A673 (cell line): ENCODE measurements around the gene CAPN1. TPM values are rescaled to one million over a fixed set of nuclear protein-coding genes. Genes with fewer than 3 reads are reported as not detected.
"Not testable (repeated sequence)": the region's sequence is repeated elsewhere in the genome, so short reads cannot be mapped to it uniquely, and the experiment has no call there.

Experiments
- BruUV-seq: library from RNA; stranded (reverse); fragments of 400-500 nt; replicated peaks from 2 replicates; lab custom pipeline; 2021; lab: Mats Ljungman, UMichigan
- CTCF ChIA-PET: fragments of 300-600 bp; sonication (Branson Sonifier 250); formaldehyde crosslinking; loops from one replicate; lab custom pipeline; 2022; ENCODE audit warnings: antibody characterized with exemption; lab: Charles Lee
- POLR2A ChIA-PET: fragments of 300-600 bp; sonication (Branson Sonifier 250); formaldehyde crosslinking; loops from one replicate; lab custom pipeline; 2022; ENCODE audit warnings: antibody characterized with exemption; ENCODE audit not compliant: low non-redundant PET; lab: Charles Lee
- DNase-seq: peaks from one replicate; pipeline ENCODE4 v3.0.0-alpha.2; 2015; ENCODE audit warnings: low spot score
- H3K27ac ChIP-seq: fragments of 200-600 bp; sonication (generic); 2 replicates; pipeline ENCODE4 v1.5.1; 2016; ENCODE audit warnings: mixed run types, low read depth, mild to moderate bottlenecking, mixed read lengths, antibody characterized with exemption, low read length; ENCODE audit not compliant: poor library complexity, severe bottlenecking
- H3K27me3 ChIP-seq: fragments of 200-600 bp; sonication (generic); replicated peaks from 2 replicates; pipeline ENCODE4 v1.6.1; 2017; ENCODE audit warnings: mixed run types, low read depth, mild to moderate bottlenecking, mixed read lengths, antibody characterized with exemption, low read length; ENCODE audit not compliant: insufficient read depth, poor library complexity
- H3K36me3 ChIP-seq: fragments of 200-600 bp; sonication (generic); 2 replicates; pipeline ENCODE4 v1.6.1; 2016; ENCODE audit warnings: mixed run types, mild to moderate bottlenecking, mixed read lengths, antibody characterized with exemption, low read length; ENCODE audit not compliant: insufficient read depth, poor library complexity, severe bottlenecking
- H3K4me1 ChIP-seq: fragments of 200-600 bp; sonication (generic); 2 replicates; pipeline ENCODE4 v1.6.1; 2017; ENCODE audit warnings: mixed run types, mild to moderate bottlenecking, mixed read lengths, antibody characterized with exemption, low read length; ENCODE audit not compliant: insufficient read depth, poor library complexity, severe bottlenecking
- H3K4me3 ChIP-seq: fragments of 200-600 bp; sonication (generic); 2 replicates; pipeline ENCODE4 v1.5.1; 2016; ENCODE audit warnings: low read depth, mixed run types, mild to moderate bottlenecking, mixed read lengths, low read length; ENCODE audit not compliant: poor library complexity, severe bottlenecking
- H3K9me3 ChIP-seq: fragments of 200-600 bp; sonication (generic); 2 replicates; pipeline ENCODE4 v1.6.1; 2016; ENCODE audit warnings: mixed run types, low read depth, mild to moderate bottlenecking, mixed read lengths, antibody characterized with exemption, low read length; ENCODE audit not compliant: poor library complexity, severe bottlenecking
- EZH2 ChIP-seq: fragments of 200-600 bp; sonication (generic); IDR thresholded peaks from 2 replicates; pipeline ENCODE4 v1.6.1; 2017; ENCODE audit warnings: borderline replicate concordance, low read depth, mild to moderate bottlenecking, mixed read lengths, antibody characterized with exemption, low read length; ENCODE audit not compliant: poor library complexity, severe bottlenecking
- intact Hi-C: fragments of 100-400 bp; cut with micrococcal nuclease; formaldehyde crosslinking; loops from one replicate; pipeline ENCODE4 v1.10.0; 2022; ENCODE audit not compliant: unreplicated experiment
- total RNA-seq: library from RNA; stranded (reverse); gene quantifications from 2 replicates; pipeline ENCODE4 v1.2.3, GENCODE V29; 2021
- TF ChIP-seq, protein P1 (sequence below): fragments of 300-800, 200-600 bp; sonication (generic); conservative IDR thresholded peaks from 2 replicates; pipeline ENCODE4 v1.5.1; 2017; ENCODE audit warnings: low read depth, mild to moderate bottlenecking, antibody characterized with exemption, low read length, moderate library complexity, mixed read lengths

The CAPN1 gene
- total RNA-seq, 1 experiment from 2014 or later: 79.9 TPM

DNA sequence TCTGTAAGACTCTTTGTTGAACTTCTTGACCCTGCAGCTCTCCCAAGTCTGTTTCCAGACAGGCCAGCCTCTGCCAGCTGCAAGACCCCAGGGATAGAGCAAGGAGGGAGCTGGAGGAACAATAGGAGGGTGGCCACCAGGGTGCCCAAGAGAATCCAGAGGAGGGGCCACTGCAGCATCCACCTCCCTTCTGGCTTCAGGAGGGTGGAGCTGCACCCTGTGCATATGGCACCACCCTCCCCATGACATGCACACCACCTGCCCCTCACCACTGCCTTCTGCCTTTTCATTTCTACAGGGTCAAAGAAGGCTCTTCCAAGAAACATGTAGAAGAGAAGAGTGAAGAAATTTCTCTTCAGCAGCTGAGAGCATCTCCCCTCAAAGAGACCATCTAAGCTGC lies 60.0 kb downstream of the CAPN1 start:
- H3K36me3 ChIP-seq: no peaks in the 10 kb centered on the region
- CTCF ChIA-PET: no interaction called here
- H3K27ac ChIP-seq: no peak overlapping the region
- intact Hi-C loops: no loop called here
- H3K4me3 ChIP-seq: no peak overlapping the region
- no peaks in the 10 kb centered on the region for H3K9me3 ChIP-seq
- BruUV-seq: no TSS peak
- DNase-seq: no peak
- no peaks in the 10 kb centered on the region for H3K27me3 ChIP-seq
- POLR2A ChIA-PET: no interaction called here
- H3K4me1 ChIP-seq: no peaks in the 10 kb centered on the region
- TF ChIP-seq, protein P1, sequence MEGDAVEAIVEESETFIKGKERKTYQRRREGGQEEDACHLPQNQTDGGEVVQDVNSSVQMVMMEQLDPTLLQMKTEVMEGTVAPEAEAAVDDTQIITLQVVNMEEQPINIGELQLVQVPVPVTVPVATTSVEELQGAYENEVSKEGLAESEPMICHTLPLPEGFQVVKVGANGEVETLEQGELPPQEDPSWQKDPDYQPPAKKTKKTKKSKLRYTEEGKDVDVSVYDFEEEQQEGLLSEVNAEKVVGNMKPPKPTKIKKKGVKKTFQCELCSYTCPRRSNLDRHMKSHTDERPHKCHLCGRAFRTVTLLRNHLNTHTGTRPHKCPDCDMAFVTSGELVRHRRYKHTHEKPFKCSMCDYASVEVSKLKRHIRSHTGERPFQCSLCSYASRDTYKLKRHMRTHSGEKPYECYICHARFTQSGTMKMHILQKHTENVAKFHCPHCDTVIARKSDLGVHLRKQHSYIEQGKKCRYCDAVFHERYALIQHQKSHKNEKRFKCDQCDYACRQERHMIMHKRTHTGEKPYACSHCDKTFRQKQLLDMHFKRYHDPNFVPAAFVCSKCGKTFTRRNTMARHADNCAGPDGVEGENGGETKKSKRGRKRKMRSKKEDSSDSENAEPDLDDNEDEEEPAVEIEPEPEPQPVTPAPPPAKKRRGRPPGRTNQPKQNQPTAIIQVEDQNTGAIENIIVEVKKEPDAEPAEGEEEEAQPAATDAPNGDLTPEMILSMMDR: no peak
- no peak for TF ChIP-seq EZH2

DNA sequence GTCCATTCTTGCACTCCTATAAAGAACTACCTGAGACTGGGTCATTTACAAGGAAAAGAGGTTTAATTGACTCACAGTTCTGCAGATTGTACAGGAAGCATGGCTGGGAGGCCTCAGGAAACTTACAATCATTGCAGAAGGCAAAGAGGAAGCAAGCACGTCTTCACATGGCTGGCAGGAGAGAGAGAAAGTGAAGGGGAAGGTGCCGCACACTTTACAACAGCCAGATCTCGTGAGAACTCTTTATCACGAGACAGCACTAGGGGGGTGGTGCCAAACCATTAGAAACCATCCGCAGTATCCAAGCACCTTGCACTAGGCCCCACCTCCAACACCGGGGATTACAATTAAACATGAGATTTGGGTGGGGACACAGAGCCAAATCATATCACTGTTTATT lies 60.7 kb downstream of the CAPN1 start:
- H3K4me1 ChIP-seq: no peaks in the 10 kb centered on the region
- no peaks in the 10 kb centered on the region for H3K9me3 ChIP-seq
- no TSS peak for BruUV-seq
- intact Hi-C loops: no loop called here
- TF ChIP-seq EZH2: no peak
- TF ChIP-seq, protein P1: no peak
- CTCF ChIA-PET: no interaction called here
- POLR2A ChIA-PET: no interaction called here
- no peak overlapping the region for H3K27ac ChIP-seq
- H3K27me3 ChIP-seq: no peaks in the 10 kb centered on the region
- DNase-seq: no peak
- H3K4me3 ChIP-seq: no peak overlapping the region
- no peaks in the 10 kb centered on the region for H3K36me3 ChIP-seq

DNA sequence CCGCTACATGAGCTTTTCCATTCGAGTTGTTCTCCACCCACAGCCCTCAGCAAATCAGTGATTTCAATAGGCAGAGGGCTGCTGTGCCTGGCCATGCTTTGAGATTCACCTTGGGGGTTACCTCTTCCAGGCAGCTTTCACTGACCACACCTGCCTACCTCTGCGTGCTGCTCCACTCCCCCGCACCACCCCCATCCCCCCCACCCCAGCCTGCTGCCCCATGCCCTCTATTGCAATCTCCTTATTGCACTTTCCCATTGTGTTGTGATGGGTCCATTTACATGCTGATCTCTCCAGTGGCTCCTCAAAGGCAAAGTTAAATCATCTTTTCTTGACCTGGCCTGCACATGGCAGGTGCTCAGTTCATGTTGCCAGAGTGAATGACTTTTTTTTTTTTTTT lies 62.1 kb downstream of the CAPN1 start:
- H3K36me3 ChIP-seq: no peaks in the 10 kb centered on the region
- CTCF ChIA-PET: no interaction called here

GRCh38 chr11:65245046-65245445 lies 63.3 kb downstream of the CAPN1 start:
- H3K9me3 ChIP-seq, BruUV-seq, H3K27me3 ChIP-seq, intact Hi-C loops, H3K4me3 ChIP-seq, H3K36me3 ChIP-seq, DNase-seq, POLR2A ChIA-PET, H3K27ac ChIP-seq, H3K4me1 ChIP-seq: not testable (repeated sequence)
- CTCF ChIA-PET: interaction anchor here (0.7 kb wide), 1 partner anchor 11 kb away, joined by 3 read pairs; no protein-coding TSS in a partner anchor

More for the DNA sequence above, 62.1 kb downstream of the CAPN1 start:
- TF ChIP-seq EZH2: no peak
- TF ChIP-seq, protein P1: no peak
- POLR2A ChIA-PET: no interaction called here
- no peak for DNase-seq
- Histone ChIP-seq H3K27me3 (no peaks in the 10 kb centered on the region), H3K4me3 (no peak overlapping the region), H3K9me3 (no peaks in the 10 kb centered on the region), H3K4me1 (no peaks in the 10 kb centered on the region), H3K27ac (no peak overlapping the region)
- intact Hi-C loops: no loop called here
- no TSS peak for BruUV-seq
